ENCODE results near the gene TDP1.

Gene TDP1

DNA sequence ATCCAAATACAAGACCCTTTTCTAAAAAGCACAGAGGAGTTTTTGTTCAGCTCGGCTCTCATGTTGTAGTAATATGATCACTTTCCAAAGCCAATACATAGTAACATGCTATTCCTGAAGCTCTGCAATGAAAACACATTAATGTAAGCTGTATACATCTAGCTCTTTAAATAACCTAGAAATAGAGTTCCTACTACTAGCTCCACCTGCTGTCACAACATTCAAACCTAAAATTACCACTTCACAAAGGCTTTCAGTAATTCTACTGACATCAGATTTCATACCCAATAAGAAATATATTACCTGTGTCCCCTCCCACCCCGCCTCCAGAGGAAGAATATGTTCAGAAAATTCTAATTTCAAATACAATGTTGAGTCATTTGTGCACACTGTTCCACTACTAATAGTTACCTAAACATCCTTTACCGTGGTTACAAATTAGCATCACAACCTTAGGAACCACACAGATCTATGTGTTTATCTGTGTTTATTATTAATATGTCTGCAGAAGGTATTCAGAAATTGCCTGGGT, 19.0 kb upstream of the TDP1 start:
- DNase-seq (ENCODE audit: insufficient read length, low spot score) (no peak), FAIRE-seq (no peak)

DNA sequence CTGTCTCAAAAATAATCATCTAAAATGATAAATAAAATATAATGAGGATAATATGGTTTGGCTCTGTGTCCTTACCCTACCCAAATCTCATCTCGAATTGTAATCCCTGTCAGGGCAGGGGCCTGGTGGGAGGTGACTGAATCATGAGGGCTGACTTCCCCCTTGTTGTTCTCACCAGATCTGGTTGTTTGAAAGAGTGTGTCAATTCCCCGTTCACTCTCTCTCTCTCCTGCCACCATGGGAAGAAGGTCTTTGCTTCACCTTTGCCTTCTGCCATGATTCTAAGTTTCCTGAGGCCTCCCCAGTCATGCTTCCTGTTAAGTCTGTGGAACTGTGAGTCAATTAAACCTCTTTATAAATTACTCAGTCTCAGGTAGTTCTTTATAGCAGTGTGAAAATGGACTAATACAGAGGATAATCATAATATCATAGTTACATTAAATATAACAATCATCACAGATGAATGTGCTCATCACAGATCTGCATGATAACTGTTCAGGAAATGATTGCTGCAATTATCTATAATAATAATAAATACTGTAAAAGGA, 13.8 kb upstream of the TDP1 start:
- FAIRE-seq (no peak), DNase-seq (ENCODE audit: insufficient read length, low spot score) (no peak)

- no peak for FAIRE-seq
- DNase-seq (ENCODE audit: insufficient read length, low spot score), result no peak
These were observed 8.4 kb upstream of the TDP1 start for GRCh38 chr14:89947344-89947743.

GRCh38 chr14:89952576-89952975, 3.2 kb upstream of the TDP1 start:
- DNase-seq (ENCODE audit: insufficient read length, low spot score), result no peak
- no peak for FAIRE-seq

GRCh38 chr14:89953602-89954001, 2.1 kb upstream of the TDP1 start:
- DNase-seq (ENCODE audit: insufficient read length, low spot score), result no peak
- no peak for FAIRE-seq

DNA sequence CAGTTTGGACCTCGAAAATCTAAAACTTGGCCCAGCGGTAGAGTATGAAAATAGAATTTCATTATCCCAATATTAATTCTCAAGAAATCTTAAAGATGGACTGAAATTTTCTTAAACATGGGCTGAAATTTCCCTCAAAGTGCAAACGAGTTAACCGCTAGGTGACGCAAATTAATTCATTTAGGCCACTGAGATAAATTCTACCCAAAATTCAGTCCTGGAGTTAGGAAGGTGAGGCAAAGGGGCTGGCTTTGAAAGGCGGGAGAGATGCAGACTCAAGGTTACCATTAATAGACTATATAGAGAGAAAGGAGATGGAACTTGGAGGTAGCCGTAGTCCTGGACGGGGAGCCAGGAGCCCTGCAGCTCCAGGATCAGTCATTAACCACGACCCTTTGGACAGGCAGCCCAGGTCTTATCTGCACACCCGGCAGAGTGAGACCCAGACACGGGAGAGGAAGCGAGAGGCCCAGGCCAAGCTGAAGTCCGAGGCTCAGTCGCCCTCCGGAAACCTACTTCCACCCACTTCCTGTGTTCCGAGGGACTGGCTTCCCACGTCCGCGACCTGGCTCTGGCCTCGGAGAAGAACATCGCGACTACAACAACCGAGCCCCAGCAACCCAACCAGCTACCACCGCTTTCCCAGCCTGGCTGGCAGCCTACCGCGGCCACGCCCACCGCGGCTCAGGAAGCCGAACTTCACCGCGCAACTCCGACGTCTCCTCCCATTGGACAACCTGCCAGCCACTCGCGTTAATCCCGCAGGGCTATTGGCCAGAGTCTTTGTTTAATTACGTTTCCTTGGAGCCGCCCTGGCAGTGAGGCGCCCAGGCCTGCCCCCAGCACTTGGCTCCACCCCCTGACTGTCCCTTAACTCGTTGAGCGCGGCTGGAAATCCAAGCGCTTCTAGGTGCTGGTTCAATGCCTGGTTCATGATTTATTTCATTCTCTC, 1.4 kb upstream of the TDP1 start, which contains the start of gene EFCAB11:
Gene EFCAB11 (minus strand): TSS at position 661 of the 952 bp plus-strand sequence. CDS start 70 bp downstream, at position 591.
- FAIRE-seq, result peak; percentile 96
- DNase-seq (ENCODE audit: insufficient read length, low spot score), result peak; percentile 95

GRCh38 chr14:89955022-89955744, 544 bp upstream of the TDP1 start:
- FAIRE-seq (no peak), DNase-seq (ENCODE audit: insufficient read length, low spot score) (no peak)

- FAIRE-seq, result no peak
These were observed 908 bp downstream of the TDP1 start for GRCh38 chr14:89956661-89957009.

GRCh38 chr14:89957376-89957775, 1.6 kb downstream of the TDP1 start:
- DNase-seq (ENCODE audit: insufficient read length, low spot score), result no peak
- FAIRE-seq, result no peak

More at GRCh38 chr14:89956661-89957009, 908 bp downstream of the TDP1 start:
- no peak for DNase-seq (ENCODE audit: insufficient read length, low spot score)

- DNase-seq (ENCODE audit: insufficient read length, low spot score), result no peak
- no peak for FAIRE-seq
These were observed 2.1 kb downstream of the TDP1 start for GRCh38 chr14:89957791-89958190.

GRCh38 chr14:89958966-89959365, 3.2 kb downstream of the TDP1 start:
- FAIRE-seq (no peak), DNase-seq (ENCODE audit: insufficient read length, low spot score) (no peak)

DNA sequence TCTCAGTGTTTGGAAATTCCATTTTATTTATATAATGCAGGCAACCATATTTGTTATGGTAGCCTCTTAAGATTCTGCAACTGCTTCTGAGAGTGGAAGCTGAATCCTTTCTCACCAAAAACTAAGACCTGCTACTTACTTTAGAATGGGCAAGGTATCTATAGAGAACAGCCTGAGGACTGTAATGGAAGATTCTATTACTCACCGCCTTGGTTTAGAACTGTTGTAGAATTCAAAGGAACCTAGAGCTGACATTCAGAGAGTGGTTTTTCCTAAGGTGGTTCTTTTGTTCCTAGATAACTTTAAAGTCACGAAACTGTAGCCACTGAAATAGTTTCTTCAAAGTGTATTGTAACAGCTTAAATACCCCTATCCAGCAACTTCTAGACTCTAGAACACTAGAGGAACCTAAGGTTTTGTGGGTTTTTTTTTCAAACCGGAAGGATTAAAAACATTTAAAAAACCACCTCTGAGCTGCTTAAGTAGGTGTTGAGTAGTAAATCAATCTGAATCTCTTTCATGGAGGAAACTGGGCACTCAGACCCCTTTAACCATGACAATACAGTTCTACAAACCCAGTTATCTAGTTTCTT, 4.2 kb downstream of the TDP1 start:
- DNase-seq (ENCODE audit: insufficient read length, low spot score), result no peak
- FAIRE-seq, result no peak

GRCh38 chr14:89960914-89961313, 5.2 kb downstream of the TDP1 start:
- DNase-seq (ENCODE audit: insufficient read length, low spot score) (no peak), FAIRE-seq (no peak)

- DNase-seq (ENCODE audit: insufficient read length, low spot score) (no peak), FAIRE-seq (no peak)
These were observed 7.7 kb downstream of the TDP1 start for GRCh38 chr14:89963288-89963978.

- DNase-seq (ENCODE audit: insufficient read length, low spot score) (no peak), FAIRE-seq (no peak)
These were observed 10.1 kb downstream of the TDP1 start for GRCh38 chr14:89965839-89966238.

DNA sequence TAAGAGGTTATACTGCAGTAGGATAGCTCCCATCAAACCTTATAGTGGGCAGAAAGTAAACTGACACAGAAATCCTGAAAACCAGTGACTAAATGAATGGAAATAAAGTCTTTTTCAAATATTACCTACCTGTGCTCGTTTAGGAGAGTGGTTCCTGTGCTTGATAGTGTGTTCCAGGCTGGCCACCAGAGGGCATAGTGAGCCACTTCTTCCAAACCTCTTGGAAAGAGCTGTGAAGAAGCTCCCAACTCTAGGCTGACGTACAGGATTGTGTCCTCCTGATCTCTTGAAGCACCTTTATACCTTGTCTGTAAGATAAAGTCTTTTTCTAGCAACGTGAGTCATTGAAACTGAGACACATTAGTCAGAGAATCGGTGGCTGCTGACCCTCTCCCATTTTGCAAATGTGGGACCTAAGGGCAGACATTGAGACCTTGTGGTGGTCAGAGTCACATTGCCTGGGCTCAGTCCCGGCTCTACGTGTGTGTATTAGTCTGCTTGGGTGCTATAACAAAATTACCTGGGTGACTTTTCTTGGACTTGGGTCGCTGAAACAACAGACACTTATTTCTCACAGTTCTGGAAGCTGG, 17.6 kb downstream of the TDP1 start:
- FAIRE-seq (no peak), DNase-seq (ENCODE audit: insufficient read length, low spot score) (peak; percentile 64)

DNA sequence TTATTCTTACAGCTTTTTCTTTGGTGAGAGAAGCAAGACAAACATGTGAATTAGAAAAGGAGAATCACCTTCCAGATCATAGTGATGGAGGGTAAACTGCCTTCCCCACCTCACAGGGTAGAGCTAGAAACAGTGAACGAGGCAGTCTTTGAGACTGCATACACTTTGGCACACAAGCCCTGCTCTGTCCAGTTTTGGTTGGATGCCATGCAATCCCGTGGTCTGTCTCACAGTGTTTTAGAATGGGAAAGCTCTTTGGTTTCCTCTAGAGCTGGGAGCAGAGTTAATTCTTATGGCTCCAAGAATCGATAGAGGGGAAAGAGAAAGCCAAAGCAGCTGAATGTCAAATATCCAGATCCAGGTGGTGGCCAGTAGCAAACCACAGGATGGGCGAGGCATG, 21.9 kb downstream of the TDP1 start:
- DNase-seq (ENCODE audit: insufficient read length, low spot score) (no peak), FAIRE-seq (no peak)

DNA sequence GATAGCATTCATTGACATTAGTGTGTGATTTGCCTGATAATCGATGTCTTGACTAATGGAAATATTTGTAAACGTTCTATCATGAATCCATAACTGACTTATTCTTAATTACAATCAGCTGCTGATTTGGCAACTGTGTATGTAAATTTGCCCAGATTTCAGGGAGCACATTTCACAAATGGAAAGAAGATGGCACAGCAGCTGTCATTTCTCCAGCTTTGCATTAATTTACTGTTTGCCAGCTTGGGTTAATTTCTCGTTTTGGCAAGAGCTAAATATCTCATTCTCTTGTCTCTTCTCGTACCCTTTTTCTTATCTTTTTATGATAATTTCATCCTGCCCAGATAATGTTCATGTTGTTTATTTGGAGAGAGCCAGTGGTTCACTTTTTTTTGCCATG, 22.9 kb downstream of the TDP1 start:
- no peak for DNase-seq (ENCODE audit: insufficient read length, low spot score)
- FAIRE-seq, result no peak

GRCh38 chr14:89983375-89983774, 27.6 kb downstream of the TDP1 start:
- DNase-seq (ENCODE audit: insufficient read length, low spot score) (no peak), FAIRE-seq (no peak)

All from HTR-8/SVneo (cell line).